Lung (tissue), 12 donors: ENCODE results near the gene YWHAG. TPM values are rescaled to one million over a fixed set of nuclear protein-coding genes. Genes with fewer than 3 reads are reported as not detected.

ENCODE experiments used
- ATAC-seq: fragments of 200-7000 bp; cut with Tn5 transposase; one replicate; pipeline ENCODE4 v1.9.1; 2020; ENCODE audit warnings: moderate number of reproducible peaks; ENCODE audit not compliant: insufficient read depth, low FRiP score
- DNase-seq, 3 donors: peaks; one replicate each; pipeline ENCODE4 v3.0.0-alpha.2; 2013 to 2017
- H3K27ac ChIP-seq, 2 donors: one replicate each; pipeline ENCODE4 v1.5.1; 2013; ENCODE audit warnings: mild to moderate bottlenecking in 2 of 2, moderate library complexity in 2 of 2, control low read depth in 1 of 2, inconsistent platforms in 1 of 2, low read depth in 1 of 2, low read length in 1 of 2
- H3K27me3 ChIP-seq, 3 donors: one replicate each; pipeline ENCODE4 v1.5.1; 2013; ENCODE audit warnings: low read length in 2 of 3; ENCODE audit not compliant: control insufficient read depth in 3 of 3, insufficient read depth in 3 of 3
- H3K36me3 ChIP-seq, 4 donors: one replicate each; pipeline ENCODE4 v1.5.1; 2013; ENCODE audit warnings: low read length in 4 of 4, mild to moderate bottlenecking in 1 of 4, moderate library complexity in 1 of 4; ENCODE audit not compliant: control insufficient read depth in 4 of 4, insufficient read depth in 4 of 4
- H3K4me1 ChIP-seq, 5 donors: one replicate each; pipeline ENCODE4 v1.5.1; 2013; ENCODE audit warnings: low read length in 5 of 5, mild to moderate bottlenecking in 2 of 5, moderate library complexity in 1 of 5; ENCODE audit not compliant: control insufficient read depth in 5 of 5, insufficient read depth in 5 of 5
- H3K4me3 ChIP-seq: one replicate; pipeline ENCODE4 v1.5.1; 2013; ENCODE audit warnings: mild to moderate bottlenecking, control low read depth, moderate library complexity
- H3K9ac ChIP-seq, 2 donors: one replicate each; pipeline ENCODE4 v1.5.1; 2013; ENCODE audit warnings: low read length in 2 of 2, control low read depth in 1 of 2; ENCODE audit not compliant: insufficient read depth in 1 of 2
- H3K9me3 ChIP-seq, 4 donors: one replicate each; pipeline ENCODE4 v1.5.1; 2013; ENCODE audit warnings: low read length in 3 of 4, mild to moderate bottlenecking in 1 of 4, moderate library complexity in 1 of 4; ENCODE audit not compliant: control insufficient read depth in 4 of 4, insufficient read depth in 3 of 4
- CTCF ChIP-seq: IDR thresholded peaks from 2 replicates; pipeline ENCODE4 v1.5.1; 2012; ENCODE audit warnings: mild to moderate bottlenecking; ENCODE audit errors: control extremely low read depth, extremely low read depth
- WGBS, 2 donors: extraction: QIAGEN DNeasy Blood & Tissue Kit; methylation state at CpG; one replicate each; pipeline ENCODE4 v1.1.7; 2013; 5-methylcytosine and 5-hydroxymethylcytosine counted together
- polyA plus RNA-seq, 2 donors: library from polyadenylated mRNA; stranded (reverse); fragments of 200-250 nt; gene quantifications; one replicate each; pipeline ENCODE4 v1.2.1, GENCODE V29; 2013
- total RNA-seq, 2 donors: library from RNA; depleted of rRNA in 1 of 2; stranded (reverse); fragments of >200 nt in 1 of 2; gene quantifications; one replicate each; pipeline ENCODE4 v1.2.1, GENCODE V29; 2014 to 2021
- donor health status: control.
- donor health status: control.
- donor health status: Bipolar disorder and iron deficiency.
- donor health status: healthy.
- donor health status: DM: yes; HTN: yes; CAD: no.

The YWHAG gene
- total and polyA plus RNA-seq, 4 donors, result 34.3 to 123 (median 82.9) TPM

- Histone ChIP-seq H3K27me3 (no peaks in the 10 kb centered on the region), H3K4me1 (peaks cover 4 to 24% (median 7%) of the 10 kb centered on the region in 5 donors), H3K27ac (peak overlapping the region in 1 of 2 donors; percentile 66), H3K9me3 (no peaks in the 10 kb centered on the region), H3K36me3 (peaks cover 0 to 8% (median 5%) of the 10 kb centered on the region in 4 donors), H3K9ac (no peak overlapping the region), H3K4me3 (no peak overlapping the region)
- TF ChIP-seq CTCF, result no peak
- ATAC-seq, result no peak
- DNase-seq, result no peak
- 85 to 87% methylated on average over 4 of the region's 4 CpGs for WGBS, 2 donors
These were observed 4.3 kb downstream of the YWHAG start for GRCh38 chr7:76354516-76354915.

GRCh38 chr7:76353744-76354143, 5.0 kb downstream of the YWHAG start:
- Histone ChIP-seq H3K27ac (no peak overlapping the region), H3K4me1 (peaks cover 4 to 24% (median 7%) of the 10 kb centered on the region in 5 donors), H3K36me3 (peaks cover 0 to 8% (median 5%) of the 10 kb centered on the region in 4 donors), H3K9ac (no peak overlapping the region), H3K27me3 (no peaks in the 10 kb centered on the region), H3K9me3 (no peaks in the 10 kb centered on the region), H3K4me3 (no peak overlapping the region)
- DNase-seq (no peak), ATAC-seq (no peak)
- TF ChIP-seq CTCF, result no peak
- 92 to 97% methylated on average over 5 of the region's 5 CpGs for WGBS, 2 donors

- H3K27me3 ChIP-seq, result no peaks in the 10 kb centered on the region
- no peak for DNase-seq
- ATAC-seq, result no peak
- peak overlapping the region in 1 of 2 donors; percentile 15 for H3K27ac ChIP-seq
- no peak overlapping the region for H3K9ac ChIP-seq
- no peak for TF ChIP-seq CTCF
- WGBS, 2 donors, result 86% methylated on average over 6 of the region's 6 CpGs
- H3K9me3 ChIP-seq, result no peaks in the 10 kb centered on the region
- H3K4me1 ChIP-seq, result peaks cover 4 to 24% (median 7%) of the 10 kb centered on the region in 5 donors
- H3K36me3 ChIP-seq, result peaks cover 0 to 12% (median 5%) of the 10 kb centered on the region in 4 donors
- H3K4me3 ChIP-seq, result no peak overlapping the region
These were observed 6.6 kb downstream of the YWHAG start for GRCh38 chr7:76352193-76352592.

GRCh38 chr7:76351372-76351771, 7.4 kb downstream of the YWHAG start:
- Histone ChIP-seq H3K9me3 (no peaks in the 10 kb centered on the region), H3K36me3 (peaks cover 1 to 20% (median 9%) of the 10 kb centered on the region in 4 donors), H3K4me1 (peaks cover 0 to 27% (median 7%) of the 10 kb centered on the region in 5 donors), H3K27ac (no peak overlapping the region), H3K4me3 (no peak overlapping the region), H3K27me3 (no peaks in the 10 kb centered on the region), H3K9ac (no peak overlapping the region)
- no peak for DNase-seq
- TF ChIP-seq CTCF, result no peak
- 90% methylated on average over 7 of the region's 7 CpGs for WGBS, 2 donors
- ATAC-seq, result no peak
